DLD1 (cell line): ENCODE results near the gene MYBPC3.

Experiments
- in situ Hi-C: cut with HindIII; loops from 2 replicates; pipeline ENCODE4 v1.10.0; 2017; ENCODE audit warnings: low sequenced_read_pairs

MYBPC3 gene

GRCh38 chr11:47387944-47388696, 35.6 kb upstream of the MYBPC3 start:
- in situ Hi-C loops: no loop called here

- in situ Hi-C loops: no loop called here
These were observed 32.0 kb upstream of the MYBPC3 start for GRCh38 chr11:47384498-47384897.

GRCh38 chr11:47383071-47383470, 30.6 kb upstream of the MYBPC3 start:
- in situ Hi-C loops: no loop called here

- in situ Hi-C loops: no loop called here
These were observed 27.6 kb upstream of the MYBPC3 start for GRCh38 chr11:47380078-47380477.

GRCh38 chr11:47379317-47379716, 26.8 kb upstream of the MYBPC3 start:
- in situ Hi-C loops: no loop called here

GRCh38 chr11:47378836-47379170, 26.3 kb upstream of the MYBPC3 start:
- in situ Hi-C loops: no loop called here

- in situ Hi-C loops: no loop called here
These were observed 25.7 kb upstream of the MYBPC3 start, which contains the start of gene SPI1 for GRCh38 chr11:47378010-47378835. Gene SPI1 (minus strand): TSS chr11:47378547. CDS start chr11:47378353, 194 bp downstream.

GRCh38 chr11:47377571-47378009, 25.1 kb upstream of the MYBPC3 start:
- in situ Hi-C loops: no loop called here

- in situ Hi-C loops: no loop called here
These were observed 24.2 kb upstream of the MYBPC3 start for GRCh38 chr11:47376525-47377371.

GRCh38 chr11:47376107-47376524, 23.6 kb upstream of the MYBPC3 start:
- in situ Hi-C loops: no loop called here

- in situ Hi-C loops: no loop called here
These were observed 23.1 kb upstream of the MYBPC3 start for GRCh38 chr11:47375546-47376085.

GRCh38 chr11:47375020-47375419, 22.5 kb upstream of the MYBPC3 start:
- in situ Hi-C loops: no loop called here

GRCh38 chr11:47374720-47375019, 22.2 kb upstream of the MYBPC3 start:
- in situ Hi-C loops: no loop called here

- in situ Hi-C loops: no loop called here
These were observed 21.6 kb upstream of the MYBPC3 start for GRCh38 chr11:47373876-47374719.

GRCh38 chr11:47372422-47372821, 19.9 kb upstream of the MYBPC3 start:
- in situ Hi-C loops: no loop called here

GRCh38 chr11:47369676-47370075, 17.2 kb upstream of the MYBPC3 start:
- in situ Hi-C loops: no loop called here

GRCh38 chr11:47366020-47366490, 13.6 kb upstream of the MYBPC3 start:
- in situ Hi-C loops: no loop called here

- in situ Hi-C loops: no loop called here
These were observed 8.9 kb upstream of the MYBPC3 start for GRCh38 chr11:47361419-47361818.

- in situ Hi-C loops: no loop called here
These were observed 7.8 kb upstream of the MYBPC3 start for GRCh38 chr11:47360341-47360740.

GRCh38 chr11:47359586-47359985, 7.1 kb upstream of the MYBPC3 start:
- in situ Hi-C loops: no loop called here
